ENCODE data around the gene ZKSCAN2.

Gene ZKSCAN2

GRCh38 chr16:25289466-25289865 is 31.8 kb upstream of the ZKSCAN2 start:
- H3K36me3 ChIP-seq (ENCODE audit: control insufficient read depth, insufficient read depth, low read length) = no peaks in the 10 kb centered on the region
- TF ChIP-seq CTCF (IDR thresholded peaks at IDR 0.05; ENCODE audit: insufficient read depth, low read length, poor library complexity, severe bottlenecking) = no peak
- no peaks in the 10 kb centered on the region for H3K27me3 ChIP-seq (replicated peaks; ENCODE audit: control insufficient read depth, insufficient read depth, low read length)
- H3K4me3 ChIP-seq (replicated peaks; ENCODE audit: low read depth, low read length) = no peak overlapping the region
- DNase-seq (ENCODE audit: extremely low read depth, insufficient read length) = no peak

- Histone ChIP-seq H3K4me3 (replicated peaks; ENCODE audit: low read depth, low read length) (no peak overlapping the region), H3K36me3 (ENCODE audit: control insufficient read depth, insufficient read depth, low read length) (no peaks in the 10 kb centered on the region), H3K27me3 (replicated peaks; ENCODE audit: control insufficient read depth, insufficient read depth, low read length) (no peaks in the 10 kb centered on the region)
- no peak for DNase-seq (ENCODE audit: extremely low read depth, insufficient read length)
- TF ChIP-seq CTCF (IDR thresholded peaks at IDR 0.05; ENCODE audit: insufficient read depth, low read length, poor library complexity, severe bottlenecking) = no peak
Observed at GRCh38 chr16:25279491-25279890, 21.8 kb upstream of the ZKSCAN2 start.

- TF ChIP-seq CTCF (IDR thresholded peaks at IDR 0.05; ENCODE audit: insufficient read depth, low read length, poor library complexity, severe bottlenecking) = no peak
Observed at GRCh38 chr16:25271421-25271820, 13.8 kb upstream of the ZKSCAN2 start.

GRCh38 chr16:25270577-25270976 is 12.9 kb upstream of the ZKSCAN2 start:
- Histone ChIP-seq H3K4me3 (replicated peaks; ENCODE audit: low read depth, low read length) (no peak overlapping the region), H3K36me3 (ENCODE audit: control insufficient read depth, insufficient read depth, low read length) (no peaks in the 10 kb centered on the region; the same call in 1 of the 2 replicates), H3K27me3 (replicated peaks; ENCODE audit: control insufficient read depth, insufficient read depth, low read length) (no peaks in the 10 kb centered on the region)
- TF ChIP-seq CTCF (IDR thresholded peaks at IDR 0.05; ENCODE audit: insufficient read depth, low read length, poor library complexity, severe bottlenecking) = no peak
- no peak for DNase-seq (ENCODE audit: extremely low read depth, insufficient read length)

More at GRCh38 chr16:25271421-25271820, 13.8 kb upstream of the ZKSCAN2 start:
- H3K27me3 ChIP-seq (replicated peaks; ENCODE audit: control insufficient read depth, insufficient read depth, low read length) = no peaks in the 10 kb centered on the region
- no peak overlapping the region for H3K4me3 ChIP-seq (replicated peaks; ENCODE audit: low read depth, low read length)
- DNase-seq (ENCODE audit: extremely low read depth, insufficient read length) = no peak
- no peaks in the 10 kb centered on the region; the same call in 1 of the 2 replicates for H3K36me3 ChIP-seq (ENCODE audit: control insufficient read depth, insufficient read depth, low read length)

GRCh38 chr16:25269879-25270278 is 12.2 kb upstream of the ZKSCAN2 start:
- no peak for DNase-seq (ENCODE audit: extremely low read depth, insufficient read length)
- Histone ChIP-seq H3K4me3 (replicated peaks; ENCODE audit: low read depth, low read length) (no peak overlapping the region), H3K27me3 (replicated peaks; ENCODE audit: control insufficient read depth, insufficient read depth, low read length) (no peaks in the 10 kb centered on the region), H3K36me3 (ENCODE audit: control insufficient read depth, insufficient read depth, low read length) (no peaks in the 10 kb centered on the region; the same call in 1 of the 2 replicates)
- no peak for TF ChIP-seq CTCF (IDR thresholded peaks at IDR 0.05; ENCODE audit: insufficient read depth, low read length, poor library complexity, severe bottlenecking)

- DNase-seq (ENCODE audit: extremely low read depth, insufficient read length) = no peak
- no peaks in the 10 kb centered on the region for H3K27me3 ChIP-seq (replicated peaks; ENCODE audit: control insufficient read depth, insufficient read depth, low read length)
- no peak for TF ChIP-seq CTCF (IDR thresholded peaks at IDR 0.05; ENCODE audit: insufficient read depth, low read length, poor library complexity, severe bottlenecking)
- no peak overlapping the region for H3K4me3 ChIP-seq (replicated peaks; ENCODE audit: low read depth, low read length)
- H3K36me3 ChIP-seq (ENCODE audit: control insufficient read depth, insufficient read depth, low read length) = peaks cover 1% of the 10 kb centered on the region
Observed at GRCh38 chr16:25265968-25266367, 8.3 kb upstream of the ZKSCAN2 start.

All from GM06990 (cell line).